Type B pancreatic cell (in vitro differentiated cells): ENCODE data around the gene BRD1. TPM values are rescaled to one million over a fixed set of nuclear protein-coding genes. Genes with fewer than 3 reads are reported as not detected.

Experiments used
- DNase-seq: peaks from one replicate; pipeline ENCODE4 v3.0.0; 2021; ENCODE audit warnings: mixed read lengths; ENCODE audit not compliant: unreplicated experiment; ENCODE audit errors: extremely low spot score
- H3K27ac Mint-ChIP-seq: 2 replicates; pipeline ENCODE4 v1.8.0; 2021; ENCODE audit warnings: mild to moderate bottlenecking, mixed read lengths
- H3K27me3 Mint-ChIP-seq: 2 replicates; pipeline ENCODE4 v1.8.0; 2021; ENCODE audit warnings: mixed read lengths
- H3K36me3 Mint-ChIP-seq: 2 replicates; pipeline ENCODE4 v1.8.0; 2021; ENCODE audit warnings: mixed read lengths
- H3K4me1 Mint-ChIP-seq: one replicate; pipeline ENCODE4 v1.8.0; 2021; ENCODE audit warnings: mixed read lengths; ENCODE audit not compliant: unreplicated experiment
- H3K4me3 Mint-ChIP-seq: 2 replicates; pipeline ENCODE4 v1.8.0; 2021; ENCODE audit warnings: mild to moderate bottlenecking, mixed read lengths
- H3K9me3 Mint-ChIP-seq: 2 replicates; pipeline ENCODE4 v1.8.0; 2021; ENCODE audit warnings: mixed read lengths
- CTCF ChIP-seq: fragments of 200-600 bp; sonication (generic); conservative IDR thresholded peaks from 2 replicates; pipeline ENCODE4 v1.5.0; 2021; ENCODE audit warnings: antibody characterized with exemption, mild to moderate bottlenecking
- total RNA-seq: library from RNA; stranded (reverse); gene quantifications from 2 replicates; pipeline ENCODE4 v1.2.1, GENCODE V29; 2021; ENCODE audit warnings: low replicate concordance

BRD1 gene
- total RNA-seq, 1 donor from 2014 or later = 53.0 TPM

- peaks cover 4% of the 10 kb centered on the region for H3K4me1 Mint-ChIP-seq
- H3K9me3 Mint-ChIP-seq = peaks cover 21% of the 10 kb centered on the region
- H3K36me3 Mint-ChIP-seq = peaks cover 32% of the 10 kb centered on the region
- H3K4me3 Mint-ChIP-seq = no peak overlapping the region
- no peaks in the 10 kb centered on the region for H3K27me3 Mint-ChIP-seq
- no peak for TF ChIP-seq CTCF
- no peak overlapping the region for H3K27ac Mint-ChIP-seq
- no peak for DNase-seq
Measured at GRCh38 chr22:49863931-49864330, 36.3 kb upstream of the BRD1 start.

DNA sequence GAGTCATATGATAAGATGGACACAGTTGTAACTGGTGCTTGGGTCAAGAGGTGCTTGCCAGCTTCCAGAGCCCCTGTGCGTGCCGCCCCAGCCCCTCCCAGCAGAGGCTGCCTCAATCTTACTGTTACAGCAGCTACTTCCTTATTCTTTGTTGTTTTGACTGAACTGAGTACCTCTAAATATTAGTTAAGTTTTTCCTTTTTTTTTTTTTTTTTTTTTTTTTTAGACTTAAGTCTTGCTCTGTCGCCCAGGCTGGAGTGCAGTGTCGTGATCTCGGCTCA lies 34.8 kb upstream of the BRD1 start:
- no peak for DNase-seq
- Mint-ChIP-seq H3K4me3 (no peak overlapping the region), H3K27ac (peak overlapping the region; percentile 51), H3K36me3 (peaks cover 20% of the 10 kb centered on the region), H3K4me1 (peaks cover 11% of the 10 kb centered on the region), H3K27me3 (no peaks in the 10 kb centered on the region), H3K9me3 (peaks cover 18% of the 10 kb centered on the region)
- TF ChIP-seq CTCF = no peak

GRCh38 chr22:49861642-49862495 lies 34.2 kb upstream of the BRD1 start:
- DNase-seq = no peak
- peaks cover 12% of the 10 kb centered on the region for H3K9me3 Mint-ChIP-seq
- no peak overlapping the region for H3K4me3 Mint-ChIP-seq
- H3K36me3 Mint-ChIP-seq = peaks cover 15% of the 10 kb centered on the region
- H3K27ac Mint-ChIP-seq = peak overlapping the region; percentile 51
- TF ChIP-seq CTCF = no peak
- H3K27me3 Mint-ChIP-seq = no peaks in the 10 kb centered on the region
- peaks cover 11% of the 10 kb centered on the region for H3K4me1 Mint-ChIP-seq

GRCh38 chr22:49858827-49859226 lies 31.2 kb upstream of the BRD1 start:
- peaks cover 4% of the 10 kb centered on the region for H3K9me3 Mint-ChIP-seq
- peaks cover 4% of the 10 kb centered on the region for H3K36me3 Mint-ChIP-seq
- peaks cover 29% of the 10 kb centered on the region for H3K4me1 Mint-ChIP-seq
- no peak overlapping the region for H3K4me3 Mint-ChIP-seq
- TF ChIP-seq CTCF = no peak
- no peak for DNase-seq
- H3K27me3 Mint-ChIP-seq = no peaks in the 10 kb centered on the region
- no peak overlapping the region for H3K27ac Mint-ChIP-seq

DNA sequence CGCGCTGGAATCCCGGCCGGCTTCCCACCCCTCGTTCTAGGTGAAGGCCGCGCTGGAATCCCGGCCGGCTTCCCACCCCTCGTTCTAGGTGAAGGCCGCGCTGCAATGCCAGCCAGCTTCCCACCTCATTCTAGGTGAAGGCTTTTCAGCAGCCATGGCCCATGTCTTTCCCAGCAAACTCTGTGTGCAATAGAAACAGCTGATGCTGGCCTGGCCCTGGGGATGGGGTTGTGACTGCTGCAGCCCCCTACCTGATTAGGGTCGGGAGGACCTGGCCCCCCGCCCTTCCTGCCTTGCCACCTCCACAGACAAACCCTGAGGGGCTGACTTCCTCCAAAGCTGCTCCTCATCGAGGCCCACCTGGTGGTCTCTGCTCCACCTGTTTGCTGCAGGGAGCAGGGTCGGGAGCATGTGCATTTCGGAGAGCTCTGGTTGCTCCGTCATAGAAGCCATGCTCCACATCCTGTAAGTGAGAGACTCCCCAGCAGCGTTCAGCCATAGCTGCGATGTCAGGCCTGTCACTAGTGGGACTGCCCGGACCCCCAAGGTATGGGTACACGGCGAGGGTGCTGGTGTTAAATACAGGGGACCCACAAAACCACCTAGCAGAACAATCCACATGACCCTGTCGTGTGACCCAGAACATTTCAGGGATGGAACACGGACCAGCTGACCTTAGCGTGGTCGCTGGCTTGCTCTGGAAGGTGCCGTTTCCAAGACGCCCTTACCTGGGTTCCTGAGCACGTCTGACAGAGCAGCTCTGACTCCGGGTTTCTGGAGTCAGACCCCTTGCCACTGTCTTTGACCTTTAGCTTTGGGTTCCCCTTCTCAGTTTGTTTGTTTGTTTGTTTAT lies 29.3 kb upstream of the BRD1 start:
- peak overlapping the region; percentile 59 for H3K27ac Mint-ChIP-seq
- H3K4me3 Mint-ChIP-seq = no peak overlapping the region
- H3K27me3 Mint-ChIP-seq = peaks cover 5% of the 10 kb centered on the region
- H3K9me3 Mint-ChIP-seq = peaks cover 4% of the 10 kb centered on the region
- no peak for DNase-seq
- peaks cover 29% of the 10 kb centered on the region for H3K4me1 Mint-ChIP-seq
- H3K36me3 Mint-ChIP-seq = peaks cover 4% of the 10 kb centered on the region
- no peak for TF ChIP-seq CTCF
